ENCODE measurements around the gene NPTX1.
"Not testable (repeated sequence)": the region's sequence is repeated elsewhere in the genome, so short reads cannot be mapped to it uniquely, and the experiment has no call there.

Gene NPTX1

GRCh38 chr17:80511222-80512180 is 35.1 kb upstream of the NPTX1 start:
- no peak for TF ChIP-seq CTCF (IDR thresholded peaks at IDR 0.05; ENCODE audit: control insufficient read depth, extremely low read depth, insufficient read depth)
- H3K4me3 ChIP-seq (ENCODE audit: low read depth, low read length) = no peak overlapping the region
- no peak for DNase-seq (ENCODE audit: low read depth)

- no peak overlapping the region for H3K4me3 ChIP-seq (ENCODE audit: low read depth, low read length)
- TF ChIP-seq CTCF (IDR thresholded peaks at IDR 0.05; ENCODE audit: control insufficient read depth, extremely low read depth, insufficient read depth) = no peak
- no peak for DNase-seq (ENCODE audit: low read depth)
Measured at GRCh38 chr17:80510772-80511171, 34.4 kb upstream of the NPTX1 start.

GRCh38 chr17:80510132-80510531 is 33.7 kb upstream of the NPTX1 start:
- no peak for DNase-seq (ENCODE audit: low read depth)
- no peak for TF ChIP-seq CTCF (IDR thresholded peaks at IDR 0.05; ENCODE audit: control insufficient read depth, extremely low read depth, insufficient read depth)
- no peak overlapping the region for H3K4me3 ChIP-seq (ENCODE audit: low read depth, low read length)

GRCh38 chr17:80509311-80509710 is 32.9 kb upstream of the NPTX1 start:
- TF ChIP-seq CTCF (IDR thresholded peaks at IDR 0.05; ENCODE audit: control insufficient read depth, extremely low read depth, insufficient read depth) = no peak
- no peak for DNase-seq (ENCODE audit: low read depth)
- no peak overlapping the region for H3K4me3 ChIP-seq (ENCODE audit: low read depth, low read length)

- no peak for DNase-seq (ENCODE audit: low read depth)
- no peak for TF ChIP-seq CTCF (IDR thresholded peaks at IDR 0.05; ENCODE audit: control insufficient read depth, extremely low read depth, insufficient read depth)
- H3K4me3 ChIP-seq (ENCODE audit: low read depth, low read length) = no peak overlapping the region
Measured at GRCh38 chr17:80507965-80508364, 31.6 kb upstream of the NPTX1 start.

GRCh38 chr17:80507177-80507576 is 30.8 kb upstream of the NPTX1 start:
- not testable (repeated sequence) for DNase-seq (ENCODE audit: low read depth); H3K4me3 ChIP-seq (ENCODE audit: low read depth, low read length)

- TF ChIP-seq CTCF (IDR thresholded peaks at IDR 0.05; ENCODE audit: control insufficient read depth, extremely low read depth, insufficient read depth) = no peak
- DNase-seq (ENCODE audit: low read depth) = no peak
- no peak overlapping the region for H3K4me3 ChIP-seq (ENCODE audit: low read depth, low read length)
Measured at GRCh38 chr17:80504686-80505413, 28.4 kb upstream of the NPTX1 start.
